ENCODE data around the gene WNT3. TPM values are rescaled to one million over a fixed set of nuclear protein-coding genes. Genes with fewer than 3 reads are reported as not detected.
A peak's percentile ranks its signal among the peaks of the same experiment; 100 is the strongest.

The WNT3 gene
- total and polyA plus RNA-seq, 2 of the 8 experiments (the other 6 are each of a cell fraction or from before 2014, with no cell fraction given): 0.56 to 2.0 TPM

GRCh38 chr17:46818929-46819859 is 702 bp upstream of the WNT3 start (continued):
- TF ChIP-seq SAP30 (IDR thresholded peaks at IDR 0.05; ENCODE audit: insufficient read depth, insufficient replicate concordance, low read length) (no peak), CTBP2 (IDR thresholded peaks at IDR 0.05; ENCODE audit: borderline replicate concordance, insufficient read depth, insufficient read length, low read length) (no peak), CEBPB (IDR thresholded peaks at IDR 0.05; ENCODE audit: low read depth, low read length) (no peak), JUN (IDR thresholded peaks at IDR 0.05; ENCODE audit: low read depth, low read length) (no peak), CHD2 (IDR thresholded peaks at IDR 0.05; ENCODE audit: low read length) (no peak), RXRA (IDR thresholded peaks at IDR 0.05; ENCODE audit: insufficient read depth, low read depth, low read length) (no peak), TCF12 (IDR thresholded peaks at IDR 0.05; ENCODE audit: low read depth, low read length) (no peak), SIN3A (conservative IDR thresholded peaks at IDR 0.05 in 1 of 2, IDR thresholded peaks at IDR 0.05 in 1 of 2; ENCODE audit: low read depth in 1 of 2, low read length in 2 of 2) (no peak), TEAD4 (IDR thresholded peaks at IDR 0.05; ENCODE audit: low read depth, low read length) (no peak), EGR1 (IDR thresholded peaks at IDR 0.05; ENCODE audit: borderline replicate concordance, low read depth, low read length) (no peak), EZH2 (IDR thresholded peaks at IDR 0.05; ENCODE audit: low read depth, low read length, severe bottlenecking) (peak; percentile 87), ZNF274 (IDR thresholded peaks at IDR 0.05; ENCODE audit: borderline replicate concordance, extremely low read depth, low read length) (no peak), SP2 (IDR thresholded peaks at IDR 0.05; ENCODE audit: low read length) (no peak), CTCF (IDR thresholded peaks at IDR 0.05; ENCODE audit: control extremely low read depth in 1 of 3, insufficient read depth in 1 of 3, low read depth in 1 of 3, low read length in 3 of 3) (0 out of 4 replicates have a peak, but pooled peaks of 1 of the 3 experiments have one; percentile 0), HDAC2 (IDR thresholded peaks at IDR 0.05; ENCODE audit: borderline replicate concordance in 1 of 2, low read depth in 2 of 2, low read length in 2 of 2) (no peak; a peak in 1 of 4 replicates), SRF (IDR thresholded peaks at IDR 0.05; ENCODE audit: low read depth, low read length) (no peak), E2F6 (IDR thresholded peaks at IDR 0.05) (no peak)

Measured in H1 (cell line).